GM21723 (cell line): Measurements from ENCODE around the gene TIFAB.

Experiments
- ATAC-seq: cut with Tn5 transposase; IDR thresholded peaks from one replicate; pipeline ENCODE4 v1.9.1; 2021; ENCODE audit warnings: mild to moderate bottlenecking, moderate library complexity; ENCODE audit not compliant: unreplicated experiment

Gene TIFAB

GRCh38 chr5:135444360-135444759 lies 7.8 kb downstream of the TIFAB start:
- no peak for ATAC-seq

GRCh38 chr5:135443161-135443960 lies 8.8 kb downstream of the TIFAB start:
- no peak for ATAC-seq

DNA sequence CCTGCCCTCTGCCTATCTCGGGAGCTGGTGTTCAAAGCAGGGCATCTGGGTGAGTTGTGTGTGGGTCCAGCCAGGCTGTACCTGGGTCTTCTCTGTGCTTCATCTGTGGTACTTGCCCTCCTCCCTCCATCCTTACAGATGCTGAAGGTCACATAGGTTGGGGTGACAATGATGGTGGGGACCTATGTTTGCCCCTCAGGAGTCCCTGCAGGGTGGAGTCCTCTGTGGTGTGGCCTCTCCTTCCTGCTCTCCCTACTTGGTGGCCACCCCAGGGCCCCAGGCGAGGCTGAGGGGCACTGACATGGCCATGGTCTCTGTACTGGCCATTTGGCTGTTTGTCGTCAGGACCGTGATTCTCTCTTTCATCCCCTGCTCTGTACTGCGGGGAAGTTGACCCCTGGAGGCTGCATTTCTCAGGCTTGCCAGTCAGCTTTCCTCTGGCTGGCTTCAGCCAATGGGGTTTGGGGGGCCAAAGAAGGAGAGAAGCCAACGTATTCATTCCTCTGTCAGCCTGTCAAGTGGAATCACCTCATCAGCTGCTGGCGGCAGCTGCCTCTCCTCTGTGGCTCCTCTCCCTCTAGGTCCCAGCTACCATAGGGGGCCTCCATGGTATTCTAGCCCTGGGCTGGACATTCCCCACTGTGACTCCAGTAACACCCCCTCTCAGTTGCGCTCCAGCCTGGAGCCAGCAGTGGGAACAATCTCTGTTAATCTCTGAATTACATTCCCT lies 9.6 kb downstream of the TIFAB start:
- no peak for ATAC-seq

GRCh38 chr5:135441919-135442318 lies 10.2 kb downstream of the TIFAB start:
- no peak for ATAC-seq

GRCh38 chr5:135441350-135441831 lies 10.8 kb downstream of the TIFAB start:
- ATAC-seq: no peak

DNA sequence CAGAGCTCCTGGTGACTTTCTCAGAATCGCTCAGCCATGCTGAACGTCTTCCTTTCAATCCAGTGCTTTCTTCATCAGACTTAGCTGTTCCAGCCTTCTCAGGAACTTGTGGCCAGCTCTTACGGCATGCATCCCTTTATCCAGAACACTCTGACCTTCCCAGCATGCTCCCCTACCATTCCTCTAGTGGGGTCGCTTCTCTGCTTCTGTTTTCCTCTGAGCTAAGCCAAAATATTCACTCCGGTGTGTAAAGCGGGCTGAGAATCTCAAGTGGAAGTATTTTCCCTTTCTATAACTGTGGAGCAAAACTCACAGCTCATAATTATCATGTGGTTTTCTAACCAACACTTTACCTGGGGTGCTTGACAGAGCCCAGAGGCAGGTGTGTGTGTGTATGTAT lies 11.2 kb downstream of the TIFAB start:
- no peak for ATAC-seq

DNA sequence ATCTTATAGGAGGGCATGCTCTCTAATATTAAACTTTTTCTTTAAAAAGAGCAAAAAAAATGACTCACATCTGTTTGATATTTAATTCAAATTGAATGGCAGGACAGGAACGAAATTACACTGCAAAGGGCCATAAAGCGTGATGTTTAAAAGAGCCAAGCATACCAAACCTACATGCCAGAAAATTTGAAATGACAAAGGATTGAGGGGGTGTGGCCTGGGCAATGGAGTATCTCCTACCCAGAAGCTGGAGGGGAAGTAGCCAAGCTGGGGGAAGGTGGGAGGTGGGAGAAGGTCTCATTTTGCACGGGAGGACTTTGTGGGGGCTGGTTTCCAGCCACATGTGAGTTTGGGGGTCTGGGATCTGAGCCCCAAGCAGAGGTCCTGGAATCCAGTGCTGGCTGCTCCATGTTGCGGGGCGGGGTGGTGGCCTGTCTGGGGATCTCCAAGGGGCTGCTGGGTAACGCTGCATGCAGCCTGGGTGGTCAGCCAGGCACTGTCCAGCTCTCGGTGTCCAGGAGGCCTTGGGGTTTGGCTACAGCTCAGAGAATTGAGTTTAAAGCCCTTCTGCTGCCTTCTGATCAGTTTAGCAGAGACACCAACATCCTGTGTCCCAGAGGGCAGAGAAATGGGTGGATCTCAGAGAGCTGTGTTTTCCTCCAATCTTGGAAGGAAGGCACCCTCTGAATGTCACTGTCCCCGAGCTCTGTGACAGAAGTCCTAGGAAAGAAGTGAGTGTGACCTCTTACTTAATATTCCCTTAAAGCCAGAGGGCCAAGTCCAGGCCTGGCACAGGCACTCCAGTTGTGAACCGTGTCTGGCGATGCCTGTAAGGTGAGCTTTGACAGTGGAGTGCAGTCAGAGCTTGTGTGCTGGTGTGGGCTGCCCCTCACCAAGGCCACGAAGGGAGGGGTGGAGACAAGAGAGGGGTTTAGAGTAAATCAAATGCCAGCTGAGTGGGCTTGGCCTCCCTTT lies 12.6 kb downstream of the TIFAB start:
- no peak for ATAC-seq

DNA sequence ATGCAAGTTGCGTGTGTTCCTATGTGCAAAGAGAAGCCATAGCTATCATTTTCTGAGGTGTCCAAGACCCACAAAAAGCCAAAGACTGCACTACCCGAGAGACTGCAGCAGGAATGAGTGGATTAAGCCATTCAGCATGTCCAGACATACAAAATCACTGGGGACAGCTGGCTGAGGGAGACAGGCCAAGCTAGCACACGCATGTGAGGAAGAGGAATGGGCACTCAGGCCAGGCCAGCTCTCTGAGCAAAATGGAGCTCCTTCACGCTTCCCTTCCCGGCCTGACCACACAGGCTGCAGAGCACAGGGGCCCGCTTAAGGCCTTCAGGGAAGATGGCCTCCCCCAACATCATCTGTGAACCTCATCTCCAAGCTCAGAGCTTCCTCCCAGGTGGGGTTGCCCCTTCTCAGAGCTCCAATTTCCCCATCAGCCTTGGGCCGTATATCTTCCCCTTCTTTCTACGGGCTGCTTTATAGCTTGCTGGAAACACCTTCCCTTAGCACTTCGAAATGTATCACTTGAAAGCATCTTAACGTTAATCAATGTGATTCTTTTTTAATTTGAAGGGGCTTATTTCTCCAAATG lies 13.4 kb downstream of the TIFAB start:
- ATAC-seq: no peak

GRCh38 chr5:135437796-135438560 lies 14.2 kb downstream of the TIFAB start:
- no peak for ATAC-seq

GRCh38 chr5:135437422-135437795 lies 14.7 kb downstream of the TIFAB start:
- no peak for ATAC-seq

GRCh38 chr5:135436951-135437418 lies 15.2 kb downstream of the TIFAB start:
- no peak for ATAC-seq

DNA sequence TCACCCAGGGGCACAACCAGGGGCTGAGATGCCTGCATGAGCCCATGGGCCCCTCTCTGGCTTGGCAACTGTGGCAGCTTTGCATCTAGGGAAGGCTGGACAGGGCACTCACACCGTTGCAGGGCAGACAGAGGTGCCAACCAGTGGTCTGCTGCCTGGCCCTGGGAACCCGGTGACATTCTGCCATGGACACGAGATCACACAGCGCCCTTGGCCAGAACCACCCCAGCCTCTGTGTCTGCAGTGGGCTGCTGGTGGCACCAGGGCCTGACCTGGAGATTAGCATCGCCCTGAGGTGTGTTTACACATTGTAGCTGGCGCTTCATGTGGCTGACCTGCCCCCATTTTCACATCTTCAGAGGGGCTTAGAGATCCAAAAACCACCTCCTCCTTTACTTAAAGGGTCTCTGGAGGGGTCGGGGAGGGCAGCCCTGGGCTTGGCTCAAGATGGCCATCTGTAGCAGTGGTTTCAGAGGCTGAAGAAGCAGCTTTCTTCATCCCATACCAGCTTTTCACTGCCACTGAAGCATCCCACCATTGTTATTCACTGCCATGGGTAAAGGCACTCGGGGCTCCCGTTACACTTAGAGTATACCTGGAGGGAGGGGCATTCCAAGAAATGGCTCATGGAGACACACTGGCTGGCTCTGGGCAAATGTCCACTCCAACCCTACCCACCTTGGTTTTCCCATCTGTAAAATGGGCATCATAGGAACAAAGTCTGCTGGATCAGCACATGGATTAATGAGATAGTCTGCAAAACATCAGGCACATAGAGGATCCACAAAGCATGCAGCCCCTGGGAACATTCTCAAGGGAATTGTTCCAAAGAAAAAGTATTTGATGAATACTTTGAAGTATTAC lies 16.5 kb downstream of the TIFAB start:
- no peak for ATAC-seq

DNA sequence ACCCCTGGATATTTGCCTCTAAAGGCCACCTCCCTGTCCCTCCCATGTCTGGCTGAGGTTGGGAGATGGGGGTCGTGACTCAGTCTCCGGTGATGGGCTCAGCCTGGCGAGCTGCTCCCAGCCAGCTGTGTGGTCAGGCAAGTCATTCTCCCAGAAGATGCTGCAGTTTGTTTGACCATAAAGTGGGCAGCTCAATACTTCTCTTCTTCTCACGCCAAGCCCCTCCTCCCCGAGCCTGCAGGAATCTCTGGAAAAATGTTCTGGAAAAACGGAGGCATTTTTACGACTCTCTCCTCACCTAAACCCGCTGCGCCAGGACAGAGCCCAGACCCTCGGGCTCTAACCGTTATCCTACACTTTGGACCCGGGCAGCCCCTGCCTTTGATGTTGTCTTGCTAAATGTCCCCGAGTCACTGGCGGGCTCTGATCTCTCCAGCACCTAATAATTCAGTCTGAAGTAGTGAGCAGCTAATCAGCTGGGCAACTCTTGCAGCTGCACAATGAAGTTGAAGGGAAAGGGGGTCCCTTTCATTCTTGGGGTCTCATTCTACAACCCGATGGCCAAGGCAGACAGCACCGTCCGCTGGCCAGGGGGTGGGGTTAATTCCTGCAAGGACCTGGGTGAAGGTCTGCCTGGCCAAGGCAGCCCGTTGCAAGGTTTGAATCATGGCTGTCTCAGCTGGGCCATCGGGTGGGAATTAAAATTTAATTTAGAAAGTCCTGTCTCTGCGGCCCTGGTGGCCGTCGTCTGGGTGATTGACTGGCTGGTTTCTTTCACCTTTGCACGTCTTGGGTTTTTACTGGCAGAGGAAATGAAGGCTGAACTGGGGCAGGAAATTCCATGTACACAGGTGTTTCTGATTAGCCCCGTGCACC lies 17.3 kb downstream of the TIFAB start:
- ATAC-seq: no peak

DNA sequence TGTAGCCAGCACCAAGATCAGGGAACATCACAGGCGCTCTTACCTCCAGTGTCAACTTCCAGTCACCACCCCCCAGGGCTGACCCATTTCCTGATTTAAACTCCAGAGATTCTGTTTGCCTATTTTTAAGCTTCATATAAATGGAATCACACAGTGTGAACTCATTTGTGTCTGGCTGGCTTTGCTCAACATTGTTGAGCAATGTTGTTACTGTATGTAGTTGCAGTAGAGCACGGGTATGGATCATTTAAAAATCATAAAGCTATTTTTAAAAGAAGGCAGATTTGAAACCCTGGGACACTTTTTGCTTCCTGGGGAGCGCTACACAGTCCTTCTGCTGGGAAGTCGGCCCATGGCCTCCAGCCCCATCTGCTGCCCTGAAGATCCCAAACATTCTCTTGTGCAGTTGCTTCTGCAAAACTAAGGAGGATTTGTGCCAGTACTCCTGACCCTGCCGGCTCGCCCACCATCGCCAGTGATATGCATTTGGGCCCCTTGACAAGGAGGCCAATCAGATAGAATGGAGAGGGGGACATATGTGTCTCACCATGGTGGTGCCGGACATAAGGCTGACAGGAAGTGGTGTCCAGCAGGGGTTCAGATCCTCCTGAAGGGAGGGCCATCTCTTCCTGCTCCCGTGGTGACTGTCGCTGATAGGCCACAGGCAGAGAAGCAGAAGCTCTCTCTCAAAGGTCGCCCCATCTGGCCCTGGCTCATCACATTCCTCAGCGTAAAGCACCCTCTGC lies 18.3 kb downstream of the TIFAB start:
- no peak for ATAC-seq

GRCh38 chr5:135432113-135432512 lies 20.0 kb downstream of the TIFAB start:
- no peak for ATAC-seq

DNA sequence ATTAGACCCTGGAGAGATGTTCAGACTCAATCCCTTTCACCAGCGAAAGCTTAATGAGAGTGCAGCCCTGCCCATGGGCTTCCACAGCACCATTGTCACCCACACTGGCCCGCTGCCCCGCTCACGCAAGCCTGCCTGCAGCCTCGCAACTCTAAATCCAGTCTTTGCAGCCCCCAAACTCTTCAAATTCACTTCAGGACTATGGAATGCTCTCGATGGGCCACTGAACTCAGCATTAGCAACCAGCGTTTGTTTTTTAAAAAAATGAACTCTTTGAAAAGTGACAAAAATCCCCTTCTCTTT lies 22.1 kb downstream of the TIFAB start:
- no peak for ATAC-seq

- no peak for ATAC-seq
Observed at GRCh38 chr5:135429301-135430134, 22.6 kb downstream of the TIFAB start.
